SK-N-SH (cell line): ENCODE results near the gene TOX2. TPM values are rescaled to one million over a fixed set of nuclear protein-coding genes. Genes with fewer than 3 reads are reported as not detected.

ENCODE experiments used
- CTCF ChIA-PET: fragments of 300-600, 350-600 bp; formaldehyde crosslinking; extraction: SDS; loops from one replicate; lab custom pipeline; 2021; lab: Yijun Ruan, JAX
- POLR2A ChIA-PET: fragments of 350-600 bp; sonication (Branson Sonifier 250); formaldehyde crosslinking; extraction: SDS; loops from one replicate; lab custom pipeline; 2020; ENCODE audit warnings: antibody characterized with exemption, inconsistent platforms; lab: Yijun Ruan, JAX
- DNase-seq: peaks from one replicate; pipeline ENCODE4 v3.0.0; 2012
- H2AFZ ChIP-seq: fragments of 200-600 bp; sonication (generic); 2 replicates; pipeline ENCODE4 v1.8.1; 2016; ENCODE audit warnings: antibody characterized with exemption, mild to moderate bottlenecking, low read depth
- H3F3A ChIP-seq: fragments of 200-600 bp; sonication (generic); replicated peaks from 2 replicates; pipeline ENCODE3; 2016; ENCODE audit warnings: antibody characterized with exemption, mild to moderate bottlenecking; ENCODE audit not compliant: insufficient read depth
- H3K27ac ChIP-seq, 2 experiments: fragments of 200-500 bp in 1 of 2; fragments of 200-600 bp in 1 of 2; sonication (Bioruptor generic) in 1 of 2; sonication (generic), shearing (Covaris generic) in 1 of 2; 2 replicates each; pipeline versions ENCODE4 v1.5.1 to v1.6.1; 2014 to 2016; ENCODE audit warnings: low read depth in 2 of 2, inconsistent platforms in 1 of 2, low read length in 1 of 2, mild to moderate bottlenecking in 1 of 2, mixed read lengths in 1 of 2
- H3K27me3 ChIP-seq: fragments of 200-600 bp; sonication (generic), shearing (Covaris generic); 2 replicates; pipeline ENCODE4 v1.6.1; 2016; ENCODE audit warnings: mixed run types; ENCODE audit not compliant: insufficient read depth
- H3K36me3 ChIP-seq, 2 experiments: fragments of 200-500 bp in 1 of 2; fragments of 200-600 bp in 1 of 2; sonication (Bioruptor generic) in 1 of 2; sonication (generic) in 1 of 2; replicated peaks in 1 of 2; 2 replicates each; pipeline versions ENCODE3 to v1.5.1; 2014 to 2016; ENCODE audit warnings: low read length in 1 of 2, mild to moderate bottlenecking in 1 of 2; ENCODE audit not compliant: insufficient read depth in 2 of 2, control insufficient read depth in 1 of 2
- H3K4me1 ChIP-seq, 2 experiments: fragments of 200-500 bp in 1 of 2; fragments of 200-600 bp in 1 of 2; sonication (Bioruptor generic) in 1 of 2; sonication (generic), shearing (Covaris generic) in 1 of 2; 2 replicates each; pipeline versions ENCODE4 v1.5.1 to v1.6.1; 2014 to 2016; ENCODE audit warnings: low read depth in 1 of 2, low read length in 1 of 2, mixed run types in 1 of 2; ENCODE audit not compliant: insufficient read depth in 2 of 2, control insufficient read depth in 1 of 2
- H3K4me2 ChIP-seq: fragments of 200-600 bp; sonication (generic), shearing (Covaris generic); 2 replicates; pipeline ENCODE4 v1.6.1; 2017; ENCODE audit warnings: mixed run types
- H3K4me3 ChIP-seq, 2 experiments: fragments of 200-500 bp in 1 of 2; fragments of 200-600 bp in 1 of 2; sonication (Bioruptor generic) in 1 of 2; sonication (generic), shearing (Covaris generic) in 1 of 2; 2 replicates each; pipeline versions ENCODE4 v1.5.1 to v1.8.1; 2014 to 2016; ENCODE audit warnings: low read depth in 2 of 2, inconsistent platforms in 1 of 2, low read length in 1 of 2, mild to moderate bottlenecking in 1 of 2, mixed read lengths in 1 of 2, moderate library complexity in 1 of 2
- H3K79me2 ChIP-seq: fragments of 200-600 bp; sonication (generic); 2 replicates; pipeline ENCODE4 v1.8.1; 2017; ENCODE audit warnings: mild to moderate bottlenecking; ENCODE audit not compliant: insufficient read depth
- H3K9ac ChIP-seq: fragments of 200-600 bp; sonication (generic); 2 replicates; pipeline ENCODE4 v1.6.1; 2017; ENCODE audit warnings: mixed run types
- H3K9me2 ChIP-seq: fragments of 200-600 bp; sonication (generic); 2 replicates; pipeline ENCODE4 v1.6.1; 2017; ENCODE audit warnings: mixed run types
- H3K9me3 ChIP-seq: fragments of 200-600 bp; sonication (generic); 2 replicates; pipeline ENCODE4 v1.6.1; 2017; ENCODE audit warnings: mixed run types, mild to moderate bottlenecking, moderate library complexity
- H4K20me1 ChIP-seq: fragments of 200-600 bp; sonication (generic); 2 replicates; pipeline ENCODE4 v1.6.1; 2017; ENCODE audit warnings: mild to moderate bottlenecking, mixed run types; ENCODE audit not compliant: insufficient read depth
- GATA2 ChIP-seq: sonication (generic); formaldehyde crosslinking; IDR thresholded peaks from 2 replicates; pipeline ENCODE4 v1.5.0; 2020; ENCODE audit warnings: mild to moderate bottlenecking, missing genetic modification reagents
- MEF2A ChIP-seq: IDR thresholded peaks from 2 replicates; pipeline ENCODE4 v1.4.0; 2012; ENCODE audit warnings: low read depth, borderline replicate concordance
- MXI1 ChIP-seq: IDR thresholded peaks from 2 replicates; pipeline ENCODE4 v1.6.1; 2012; ENCODE audit warnings: mild to moderate bottlenecking, low read depth, low read length, improper control_type of control experiment
- NFIC ChIP-seq: IDR thresholded peaks from 2 replicates; pipeline ENCODE4 v1.4.0; 2012; ENCODE audit warnings: borderline replicate concordance
- NRF1 ChIP-seq: IDR thresholded peaks from 2 replicates; pipeline ENCODE4 v1.6.1; 2012; ENCODE audit warnings: low read depth, mild to moderate bottlenecking, low read length
- RCOR1 ChIP-seq: fragments of 150-350 bp; IDR thresholded peaks from 2 replicates; pipeline ENCODE4 v1.6.1; 2017; ENCODE audit warnings: antibody characterized with exemption, low read length
- REST ChIP-seq: IDR thresholded peaks from 2 replicates; pipeline ENCODE4 v1.6.1; 2012; ENCODE audit warnings: mild to moderate bottlenecking, low read depth, low read length, moderate library complexity
- TCF12 ChIP-seq: IDR thresholded peaks from 2 replicates; pipeline ENCODE4 v1.4.0; 2012
- TEAD4 ChIP-seq: IDR thresholded peaks from 2 replicates; pipeline ENCODE4 v1.4.0; 2012; ENCODE audit warnings: mild to moderate bottlenecking, borderline replicate concordance; ENCODE audit not compliant: insufficient read depth
- USF1 ChIP-seq: IDR thresholded peaks from 2 replicates; pipeline ENCODE4 v1.4.0; 2012; ENCODE audit warnings: low read depth, borderline replicate concordance
- ZBTB33 ChIP-seq: IDR thresholded peaks from 2 replicates; pipeline ENCODE4 v1.4.0; 2012; ENCODE audit warnings: low read depth, borderline replicate concordance
- WGBS: methylation state at CpG from one replicate; pipeline ENCODE4 v1.1.6; 2017; ENCODE audit warnings: low lambda C conversion rate; 5-methylcytosine and 5-hydroxymethylcytosine counted together
- polyA plus RNA-seq, 3 experiments: library from polyadenylated mRNA; depleted of rRNA; stranded (reverse); fragments of >200 nt; gene quantifications; 2 replicates each; pipeline ENCODE4 v1.2.3, GENCODE V29; 2012
- TF ChIP-seq, protein P1 (sequence below): IDR thresholded peaks from 2 replicates; pipeline ENCODE4 v1.4.0; 2012; ENCODE audit warnings: low read depth
- TF ChIP-seq, protein P2 (sequence below): fragments of 150-350 bp; IDR thresholded peaks from 2 replicates; pipeline ENCODE4 v1.6.1; 2016; ENCODE audit warnings: mild to moderate bottlenecking, low read depth, low read length

The TOX2 gene
- polyA plus RNA-seq, 1 of the 3 experiments (the other 2 are of a cell fraction) = 15.4 TPM

DNA sequence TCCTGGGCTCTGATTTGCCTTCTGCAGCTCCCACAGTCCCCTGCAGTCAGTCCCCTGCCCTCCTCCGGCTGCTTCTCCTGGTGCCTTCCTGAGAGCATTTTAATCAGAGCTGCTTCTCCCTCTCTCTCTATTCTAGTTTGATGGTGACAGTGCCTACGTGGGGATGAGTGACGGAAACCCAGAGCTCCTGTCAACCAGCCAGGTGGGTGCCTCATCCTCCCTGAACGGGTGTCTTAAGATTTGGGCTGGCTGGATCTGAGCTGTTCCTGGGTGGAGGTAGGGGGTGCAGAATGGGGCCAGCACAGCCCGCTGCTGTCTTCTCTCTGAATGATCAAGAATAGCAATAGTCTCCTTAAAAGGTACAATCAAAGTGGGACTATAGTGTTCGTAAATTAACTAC, 58.6 kb downstream of the TOX2 start:
- POLR2A ChIA-PET = no interaction called here
- no peaks in the 10 kb centered on the region for H3K27me3 ChIP-seq
- peaks cover 0 to 6% of the 10 kb centered on the region in 2 experiments; a peak in 2 of 4 replicates for H3K4me1 ChIP-seq
- H3K9me3 ChIP-seq = no peaks in the 10 kb centered on the region
- DNase-seq = no peak
- H3K79me2 ChIP-seq = no peaks in the 10 kb centered on the region
- H3K4me3 ChIP-seq = no peak overlapping the region
- H3K4me2 ChIP-seq = no peak overlapping the region
- no peak overlapping the region for H3K27ac ChIP-seq
- no peaks in the 10 kb centered on the region for H3K36me3 ChIP-seq
- H2AFZ ChIP-seq = no peak overlapping the region
- H3K9ac ChIP-seq = no peak overlapping the region
- H3F3A ChIP-seq = no peaks in the 10 kb centered on the region
- TF ChIP-seq NFIC (no peak), GATA2 (CRISPR knock-in tag) (no peak), ZBTB33 (no peak), USF1 (no peak), TCF12 (no peak), MEF2A (no peak), TEAD4 (no peak), RCOR1 (no peak), NRF1 (no peak), MXI1 (no peak), REST (no peak)
- TF ChIP-seq, protein P1, sequence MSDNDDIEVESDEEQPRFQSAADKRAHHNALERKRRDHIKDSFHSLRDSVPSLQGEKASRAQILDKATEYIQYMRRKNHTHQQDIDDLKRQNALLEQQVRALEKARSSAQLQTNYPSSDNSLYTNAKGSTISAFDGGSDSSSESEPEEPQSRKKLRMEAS = no peak
- TF ChIP-seq, protein P2, sequence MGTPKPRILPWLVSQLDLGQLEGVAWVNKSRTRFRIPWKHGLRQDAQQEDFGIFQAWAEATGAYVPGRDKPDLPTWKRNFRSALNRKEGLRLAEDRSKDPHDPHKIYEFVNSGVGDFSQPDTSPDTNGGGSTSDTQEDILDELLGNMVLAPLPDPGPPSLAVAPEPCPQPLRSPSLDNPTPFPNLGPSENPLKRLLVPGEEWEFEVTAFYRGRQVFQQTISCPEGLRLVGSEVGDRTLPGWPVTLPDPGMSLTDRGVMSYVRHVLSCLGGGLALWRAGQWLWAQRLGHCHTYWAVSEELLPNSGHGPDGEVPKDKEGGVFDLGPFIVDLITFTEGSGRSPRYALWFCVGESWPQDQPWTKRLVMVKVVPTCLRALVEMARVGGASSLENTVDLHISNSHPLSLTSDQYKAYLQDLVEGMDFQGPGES = no peak
- no peaks in the 10 kb centered on the region for H4K20me1 ChIP-seq
- H3K9me2 ChIP-seq = no peaks in the 10 kb centered on the region
- CTCF ChIA-PET = interaction anchor here (1.0 to 2.0 kb wide), 4 partner anchors 9 to 223 kb away, joined by 3 to 6 read pairs (median 5); no protein-coding TSS in a partner anchor
- WGBS = 89% methylated on average over 6 of the region's 6 CpGs
